HL-60 (cell line): ENCODE data around the gene CASQ2.

Experiments used
- DNase-seq, 2 experiments: peaks; one replicate each; pipeline ENCODE4 v3.0.0-alpha.2; 2010 to 2020; ENCODE audit warnings: low read depth in 1 of 2, low spot score in 1 of 2
- H3K27ac ChIP-seq: fragments of 250-450 bp; sonication (Bioruptor Pico); replicated peaks from 2 replicates; pipeline ENCODE4 v1.5.1; 2020; ENCODE audit warnings: mild to moderate bottlenecking, moderate library complexity
- H3K27me3 ChIP-seq: fragments of 250-450 bp; sonication (Bioruptor Pico); 2 replicates; pipeline ENCODE4 v1.5.1; 2021; ENCODE audit warnings: mild to moderate bottlenecking, moderate library complexity; ENCODE audit not compliant: insufficient read depth, poor library complexity, severe bottlenecking
- H3K4me3 ChIP-seq: replicated peaks from 2 replicates; pipeline ENCODE4 v1.5.1; 2011; ENCODE audit warnings: mild to moderate bottlenecking, control low read depth, low read length; ENCODE audit not compliant: insufficient read depth
- CTCF ChIP-seq: IDR thresholded peaks from one replicate; pipeline ENCODE4 v1.5.1; 2011; ENCODE audit warnings: low read length, control low read depth, inconsistent platforms; ENCODE audit not compliant: insufficient read depth
- GABPA ChIP-seq: IDR thresholded peaks from 2 replicates; pipeline ENCODE4 v1.6.1; 2012; ENCODE audit warnings: low read depth
- POLR2AphosphoS5 ChIP-seq: IDR thresholded peaks from 2 replicates; pipeline ENCODE4 v1.6.1; 2012; ENCODE audit warnings: low read depth
- REST ChIP-seq: IDR thresholded peaks from 2 replicates; pipeline ENCODE4 v1.6.1; 2012; ENCODE audit warnings: low read depth; ENCODE audit not compliant: insufficient replicate concordance
- SPI1 ChIP-seq: IDR thresholded peaks from 2 replicates; pipeline ENCODE4 v1.6.1; 2012; ENCODE audit warnings: low read depth, mild to moderate bottlenecking, borderline replicate concordance

The CASQ2 gene

GRCh38 chr1:115727706-115728249 lies 40.7 kb downstream of the CASQ2 start:
- H3K27ac ChIP-seq: peak overlapping the region; percentile 72
- DNase-seq: peak; percentile 94 to 96
- no peak overlapping the region for H3K4me3 ChIP-seq
- TF ChIP-seq SPI1: peak; percentile 28; the same call in 1 of the 2 replicates
- TF ChIP-seq REST: no peak
- no peaks in the 10 kb centered on the region for H3K27me3 ChIP-seq

GRCh38 chr1:115726570-115726969 lies 41.9 kb downstream of the CASQ2 start:
- Histone ChIP-seq H3K4me3 (no peak overlapping the region), H3K27me3 (no peaks in the 10 kb centered on the region), H3K27ac (no peak overlapping the region)
- no peak for DNase-seq
- TF ChIP-seq SPI1: no peak
- TF ChIP-seq REST: no peak
- TF ChIP-seq CTCF: no peak
- no peak for TF ChIP-seq POLR2AphosphoS5
- no peak for TF ChIP-seq GABPA

- H3K27me3 ChIP-seq: no peaks in the 10 kb centered on the region
- no peak for TF ChIP-seq SPI1
- no peak for TF ChIP-seq REST
- TF ChIP-seq POLR2AphosphoS5: no peak
- TF ChIP-seq CTCF: no peak
- no peak for TF ChIP-seq GABPA
- no peak overlapping the region for H3K4me3 ChIP-seq
- H3K27ac ChIP-seq: no peak overlapping the region
- no peak for DNase-seq
Observed at GRCh38 chr1:115726161-115726560, 42.4 kb downstream of the CASQ2 start.
